Liver (tissue), 3 donors: ENCODE data around the gene HTR3D.

Experiments
- CTCF ChIP-seq: fragments of 150-350 bp; IDR thresholded peaks from 2 replicates; pipeline ENCODE4 v1.5.1; 2017; ENCODE audit warnings: improper control_type of control experiment, low read depth, low read length; ENCODE audit not compliant: missing input control
- EGR1 ChIP-seq, 2 donors: IDR thresholded peaks; 2 replicates each; pipeline ENCODE4 v1.6.1; 2016 to 2018; ENCODE audit warnings: antibody characterized with exemption in 2 of 2, low read depth in 2 of 2
- GABPA ChIP-seq, 2 donors: IDR thresholded peaks in 1 of 2; conservative IDR thresholded peaks in 1 of 2; 2 replicates each; pipeline ENCODE4 v1.6.1; 2016; ENCODE audit warnings: antibody characterized with exemption in 2 of 2, mild to moderate bottlenecking in 1 of 2, moderate library complexity in 1 of 2
- JUND ChIP-seq, 2 donors: IDR thresholded peaks; 2 replicates each; pipeline ENCODE4 v1.6.1; 2016; ENCODE audit warnings: antibody characterized with exemption in 2 of 2
- RAD21 ChIP-seq, 2 donors: IDR thresholded peaks; 2 replicates each; pipeline ENCODE4 v1.6.1; 2016; ENCODE audit warnings: antibody characterized with exemption in 2 of 2, mild to moderate bottlenecking in 2 of 2
- RXRA ChIP-seq, 2 donors: IDR thresholded peaks; 2 replicates each; pipeline ENCODE4 v1.6.1; 2017 to 2018; ENCODE audit warnings: antibody characterized with exemption in 2 of 2, mild to moderate bottlenecking in 1 of 2
- SP1 ChIP-seq: IDR thresholded peaks from 2 replicates; pipeline ENCODE4 v1.6.1; 2018; ENCODE audit warnings: antibody characterized with exemption, mild to moderate bottlenecking
- TAF1 ChIP-seq: conservative IDR thresholded peaks from 2 replicates; pipeline ENCODE4 v1.6.1; 2016; ENCODE audit warnings: antibody characterized with exemption, mild to moderate bottlenecking
- YY1 ChIP-seq: IDR thresholded peaks from 2 replicates; pipeline ENCODE4 v1.6.1; 2016; ENCODE audit warnings: antibody characterized with exemption, mild to moderate bottlenecking
- donor health status: healthy.
- donor health status: healthy.

GRCh38 chr3:184005941-184006507, 25.5 kb upstream of the HTR3D start:
- no peak for TF ChIP-seq YY1
- TF ChIP-seq EGR1 (IDR thresholded peaks at IDR 0.05; ENCODE audit: low read depth in 2 of 2) = no peak
- no peak for TF ChIP-seq CTCF
- TF ChIP-seq RAD21 (IDR thresholded peaks at IDR 0.05) = no peak
- TF ChIP-seq TAF1 = no peak
- TF ChIP-seq RXRA (IDR thresholded peaks at IDR 0.05) = no peak
- TF ChIP-seq GABPA (IDR thresholded peaks at IDR 0.05 in 1 of 2, conservative IDR thresholded peaks at IDR 0.05 in 1 of 2) = no peak
- TF ChIP-seq JUND (IDR thresholded peaks at IDR 0.05) = no peak
- TF ChIP-seq SP1 = no peak
